Neural cell (in vitro differentiated cells): ENCODE data around the gene RAPGEF2. TPM values are rescaled to one million over a fixed set of nuclear protein-coding genes. Genes with fewer than 3 reads are reported as not detected.

Experiments used
- H2AFZ ChIP-seq: fragments of 200-600, 300-800 bp; sonication (generic), shearing (Covaris generic); 2 replicates; pipeline ENCODE4 v1.6.0; 2014; ENCODE audit warnings: low read depth, mild to moderate bottlenecking, antibody characterized with exemption, low read length, moderate library complexity
- H3F3A ChIP-seq: fragments of 200-600 bp; shearing (Covaris generic); 2 replicates; pipeline ENCODE4 v1.6.1; 2016; ENCODE audit warnings: mild to moderate bottlenecking, moderate library complexity, mixed read lengths, antibody characterized with exemption, low read length; ENCODE audit not compliant: insufficient read depth, poor library complexity, severe bottlenecking
- H3K27ac ChIP-seq: fragments of 200-600, 300-800 bp; sonication (generic), shearing (Covaris generic); 2 replicates; pipeline ENCODE4 v1.5.1; 2014; ENCODE audit warnings: mild to moderate bottlenecking, low read length, moderate library complexity
- H3K27me3 ChIP-seq: fragments of 300-800, 200-600 bp; sonication (generic), shearing (Covaris generic); 2 replicates; pipeline ENCODE4 v1.6.0; 2014; ENCODE audit warnings: mild to moderate bottlenecking, low read depth, low read length, moderate library complexity; ENCODE audit not compliant: insufficient read depth
- H3K36me3 ChIP-seq: fragments of 300-800, 200-600 bp; sonication (generic), shearing (Covaris generic); 2 replicates; pipeline ENCODE4 v1.5.1; 2014; ENCODE audit warnings: mild to moderate bottlenecking, antibody characterized with exemption, low read length, moderate library complexity; ENCODE audit not compliant: insufficient read depth
- H3K4me2 ChIP-seq: fragments of 300-800, 200-600 bp; sonication (generic), shearing (Covaris generic); 2 replicates; pipeline ENCODE4 v1.6.0; 2014; ENCODE audit warnings: mild to moderate bottlenecking, low read length
- H3K4me3 ChIP-seq: fragments of 300-800, 200-600 bp; sonication (generic), shearing (Covaris generic); 2 replicates; pipeline ENCODE4 v1.5.1; 2014; ENCODE audit warnings: mild to moderate bottlenecking, low read length, moderate library complexity
- H3K79me2 ChIP-seq: fragments of 200-600 bp; shearing (Covaris generic); replicated peaks from 2 replicates; pipeline ENCODE4 v1.6.0; 2014; ENCODE audit warnings: mild to moderate bottlenecking, low read length, moderate library complexity; ENCODE audit not compliant: insufficient read depth
- H3K9ac ChIP-seq: fragments of 300-800, 200-600 bp; sonication (generic), shearing (Covaris generic); 2 replicates; pipeline ENCODE4 v1.6.1; 2016; ENCODE audit warnings: mild to moderate bottlenecking, low read length, mixed read lengths
- H3K9me2 ChIP-seq: fragments of 200-600 bp; shearing (Covaris generic); 2 replicates; pipeline ENCODE4 v1.6.1; 2016; ENCODE audit warnings: mild to moderate bottlenecking, low read length, mixed read lengths; ENCODE audit not compliant: insufficient read depth
- H3K9me3 ChIP-seq: fragments of 200-600, 300-800 bp; sonication (generic), shearing (Covaris generic); 2 replicates; pipeline ENCODE4 v1.6.1; 2016; ENCODE audit warnings: mild to moderate bottlenecking, mixed run types, low read length, moderate library complexity, mixed read lengths
- H4K20me1 ChIP-seq: fragments of 200-600 bp; shearing (Covaris generic); 2 replicates; pipeline ENCODE4 v1.6.1; 2016; ENCODE audit warnings: mild to moderate bottlenecking, mixed run types; ENCODE audit not compliant: insufficient read depth
- CTCF ChIP-seq: fragments of 450-650 bp; IDR thresholded peaks from 2 replicates; pipeline ENCODE4 v1.5.1; 2014; ENCODE audit warnings: antibody characterized with exemption, mild to moderate bottlenecking, moderate library complexity; ENCODE audit not compliant: poor library complexity, severe bottlenecking
- EP300 ChIP-seq: fragments of 450-650 bp; conservative IDR thresholded peaks from 2 replicates; pipeline ENCODE4 v1.6.1; 2014; ENCODE audit warnings: antibody characterized with exemption, mild to moderate bottlenecking, moderate library complexity; ENCODE audit not compliant: poor library complexity, severe bottlenecking
- EZH2 ChIP-seq: fragments of 200-600, 300-800 bp; shearing (Covaris generic), sonication (generic); IDR thresholded peaks from 2 replicates; pipeline ENCODE4 v1.6.1; 2014; ENCODE audit warnings: antibody characterized with exemption, low read length, borderline replicate concordance, mild to moderate bottlenecking; ENCODE audit not compliant: insufficient read depth, poor library complexity, severe bottlenecking
- MXI1 ChIP-seq: fragments of 450-650 bp; conservative IDR thresholded peaks from 2 replicates; pipeline ENCODE4 v1.6.1; 2014; ENCODE audit warnings: antibody characterized with exemption, mild to moderate bottlenecking; ENCODE audit not compliant: poor library complexity, severe bottlenecking
- POLR2AphosphoS5 ChIP-seq: IDR thresholded peaks from 2 replicates; pipeline ENCODE4 v1.6.1; 2012
- RAD21 ChIP-seq: fragments of 450-650 bp; conservative IDR thresholded peaks from 2 replicates; pipeline ENCODE4 v1.6.1; 2014; ENCODE audit warnings: antibody characterized with exemption, mild to moderate bottlenecking, moderate library complexity
- SMC3 ChIP-seq: fragments of 450-650 bp; conservative IDR thresholded peaks from 2 replicates; pipeline ENCODE4 v1.6.1; 2014; ENCODE audit warnings: antibody characterized with exemption, mild to moderate bottlenecking, moderate library complexity; ENCODE audit not compliant: poor library complexity
- TAF1 ChIP-seq: IDR thresholded peaks from 2 replicates; pipeline ENCODE4 v1.6.1; 2012; ENCODE audit warnings: low read depth
- polyA plus RNA-seq: library from polyadenylated mRNA; depleted of rRNA; stranded (reverse); fragments of >200 nt; gene quantifications from 2 replicates; pipeline ENCODE4 v1.2.3, GENCODE V29; 2014
- TF ChIP-seq, protein P1 (sequence below): IDR thresholded peaks from 2 replicates; pipeline ENCODE4 v1.6.1; 2012; ENCODE audit warnings: borderline replicate concordance

Gene RAPGEF2
- polyA plus RNA-seq, 1 donor from 2014 or later, result 134 TPM

- H3K27me3 ChIP-seq, result no peaks in the 10 kb centered on the region
- no peaks in the 10 kb centered on the region for H3K9me2 ChIP-seq
- no peaks in the 10 kb centered on the region for H3K36me3 ChIP-seq
- no peak for TF ChIP-seq EP300
- no peak for TF ChIP-seq MXI1
- H3K4me3 ChIP-seq, result no peak overlapping the region
- H3K79me2 ChIP-seq, result peaks cover 83% of the 10 kb centered on the region
- H3K9ac ChIP-seq, result no peak overlapping the region
- H3K4me2 ChIP-seq, result no peak overlapping the region
- no peaks in the 10 kb centered on the region for H3F3A ChIP-seq
- H4K20me1 ChIP-seq, result peaks cover 35% of the 10 kb centered on the region
- no peak overlapping the region for H2AFZ ChIP-seq
- no peak overlapping the region for H3K27ac ChIP-seq
- no peaks in the 10 kb centered on the region for H3K9me3 ChIP-seq
Measured at GRCh38 chr4:159222043-159222552, 119.2 kb downstream of the RAPGEF2 start.

DNA sequence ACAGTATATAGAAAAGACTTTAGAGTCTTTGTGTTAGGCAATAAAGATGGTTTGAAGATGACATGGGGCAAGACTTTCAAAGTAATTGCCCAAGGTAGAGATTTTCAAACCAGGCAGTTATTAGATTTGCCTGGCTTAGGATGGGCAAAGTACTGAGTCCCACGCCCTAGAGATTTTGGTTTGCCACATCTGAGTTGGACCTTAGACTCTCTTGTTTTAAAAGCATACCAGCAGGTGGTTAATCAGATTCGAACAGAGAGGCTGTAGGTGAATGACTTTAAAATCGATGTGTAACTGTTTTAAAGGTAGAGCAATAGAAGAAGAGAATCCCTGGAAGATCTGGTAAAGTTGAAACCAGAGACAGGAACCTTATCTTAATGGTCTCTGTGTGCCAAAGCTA lies 121.5 kb downstream of the RAPGEF2 start:
- no peaks in the 10 kb centered on the region for H3F3A ChIP-seq
- TF ChIP-seq EZH2 (no peak), CTCF (no peak), SMC3 (no peak), POLR2AphosphoS5 (no peak), TAF1 (no peak), RAD21 (no peak), MXI1 (no peak), EP300 (no peak)
- TF ChIP-seq, protein P1, sequence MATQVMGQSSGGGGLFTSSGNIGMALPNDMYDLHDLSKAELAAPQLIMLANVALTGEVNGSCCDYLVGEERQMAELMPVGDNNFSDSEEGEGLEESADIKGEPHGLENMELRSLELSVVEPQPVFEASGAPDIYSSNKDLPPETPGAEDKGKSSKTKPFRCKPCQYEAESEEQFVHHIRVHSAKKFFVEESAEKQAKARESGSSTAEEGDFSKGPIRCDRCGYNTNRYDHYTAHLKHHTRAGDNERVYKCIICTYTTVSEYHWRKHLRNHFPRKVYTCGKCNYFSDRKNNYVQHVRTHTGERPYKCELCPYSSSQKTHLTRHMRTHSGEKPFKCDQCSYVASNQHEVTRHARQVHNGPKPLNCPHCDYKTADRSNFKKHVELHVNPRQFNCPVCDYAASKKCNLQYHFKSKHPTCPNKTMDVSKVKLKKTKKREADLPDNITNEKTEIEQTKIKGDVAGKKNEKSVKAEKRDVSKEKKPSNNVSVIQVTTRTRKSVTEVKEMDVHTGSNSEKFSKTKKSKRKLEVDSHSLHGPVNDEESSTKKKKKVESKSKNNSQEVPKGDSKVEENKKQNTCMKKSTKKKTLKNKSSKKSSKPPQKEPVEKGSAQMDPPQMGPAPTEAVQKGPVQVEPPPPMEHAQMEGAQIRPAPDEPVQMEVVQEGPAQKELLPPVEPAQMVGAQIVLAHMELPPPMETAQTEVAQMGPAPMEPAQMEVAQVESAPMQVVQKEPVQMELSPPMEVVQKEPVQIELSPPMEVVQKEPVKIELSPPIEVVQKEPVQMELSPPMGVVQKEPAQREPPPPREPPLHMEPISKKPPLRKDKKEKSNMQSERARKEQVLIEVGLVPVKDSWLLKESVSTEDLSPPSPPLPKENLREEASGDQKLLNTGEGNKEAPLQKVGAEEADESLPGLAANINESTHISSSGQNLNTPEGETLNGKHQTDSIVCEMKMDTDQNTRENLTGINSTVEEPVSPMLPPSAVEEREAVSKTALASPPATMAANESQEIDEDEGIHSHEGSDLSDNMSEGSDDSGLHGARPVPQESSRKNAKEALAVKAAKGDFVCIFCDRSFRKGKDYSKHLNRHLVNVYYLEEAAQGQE, result no peak
- H3K27ac ChIP-seq, result no peak overlapping the region
- H3K27me3 ChIP-seq, result no peaks in the 10 kb centered on the region
- H3K9me3 ChIP-seq, result no peaks in the 10 kb centered on the region
- no peaks in the 10 kb centered on the region for H3K9me2 ChIP-seq
- H3K79me2 ChIP-seq, result peaks cover 89% of the 10 kb centered on the region
- no peak overlapping the region for H3K4me2 ChIP-seq
- no peak overlapping the region for H2AFZ ChIP-seq
- H4K20me1 ChIP-seq, result peaks cover 43% of the 10 kb centered on the region
- no peak overlapping the region for H3K9ac ChIP-seq
- no peak overlapping the region for H3K4me3 ChIP-seq
- no peaks in the 10 kb centered on the region for H3K36me3 ChIP-seq
